NCI-H146 (cell line): ENCODE data around the gene TRPV5.

Experiments
- DNase-seq: peaks from one replicate; lab custom pipeline; 2025; lab: John Stamatoyannopoulos, UW

TRPV5 gene

GRCh38 chr7:142870566-142871259 is 62.8 kb downstream of the TRPV5 start:
- no peak for DNase-seq

- no peak for DNase-seq
Measured at GRCh38 chr7:142870147-142870559, 63.4 kb downstream of the TRPV5 start.

GRCh38 chr7:142869434-142869833 is 64.1 kb downstream of the TRPV5 start:
- DNase-seq: no peak

GRCh38 chr7:142868986-142869415 is 64.5 kb downstream of the TRPV5 start:
- DNase-seq: no peak

- no peak for DNase-seq
Measured at GRCh38 chr7:142868188-142868985, 65.2 kb downstream of the TRPV5 start.

GRCh38 chr7:142867398-142868187 is 66.0 kb downstream of the TRPV5 start:
- DNase-seq: no peak

- DNase-seq: no peak
Measured at GRCh38 chr7:142867097-142867378, 66.5 kb downstream of the TRPV5 start.

- DNase-seq: peak; percentile 19
Measured at GRCh38 chr7:142866361-142867096, 67.0 kb downstream of the TRPV5 start.

- DNase-seq: no peak
Measured at GRCh38 chr7:142865766-142866165, 67.8 kb downstream of the TRPV5 start.

- DNase-seq: no peak
Measured at GRCh38 chr7:142864980-142865747, 68.4 kb downstream of the TRPV5 start.

GRCh38 chr7:142863891-142864685 is 69.5 kb downstream of the TRPV5 start:
- DNase-seq: no peak

GRCh38 chr7:142862786-142863400 is 70.7 kb downstream of the TRPV5 start:
- no peak for DNase-seq

- no peak for DNase-seq
Measured at GRCh38 chr7:142862351-142862750, 71.2 kb downstream of the TRPV5 start.

- no peak for DNase-seq
Measured at GRCh38 chr7:142860968-142861367, 72.6 kb downstream of the TRPV5 start.

- DNase-seq: no peak
Measured at GRCh38 chr7:142859829-142860228, 73.7 kb downstream of the TRPV5 start.

GRCh38 chr7:142859411-142859810 is 74.1 kb downstream of the TRPV5 start:
- no peak for DNase-seq
